GM10266 (cell line): ENCODE measurements around the gene WWC1.

Source experiments
- DNase-seq: peaks from one replicate; pipeline ENCODE4 v3.0.0; 2012; ENCODE audit errors: extremely low spot score
- CTCF ChIP-seq: IDR thresholded peaks from 2 replicates; pipeline ENCODE4 v1.5.1; 2012; ENCODE audit warnings: mild to moderate bottlenecking, low read depth; ENCODE audit not compliant: control insufficient read depth, insufficient read depth; ENCODE audit errors: missing control alignments

WWC1 gene

GRCh38 chr5:168472329-168472728 is 180.9 kb downstream of the WWC1 start:
- TF ChIP-seq CTCF = no peak
- DNase-seq = no peak

GRCh38 chr5:168474319-168474718 is 182.9 kb downstream of the WWC1 start:
- DNase-seq = no peak
- TF ChIP-seq CTCF = no peak

- TF ChIP-seq CTCF = no peak
- DNase-seq = no peak
Measured at GRCh38 chr5:168477060-168477459, 185.6 kb downstream of the WWC1 start.

- no peak for DNase-seq
- no peak for TF ChIP-seq CTCF
Measured at GRCh38 chr5:168479166-168479565, 187.7 kb downstream of the WWC1 start.

GRCh38 chr5:168480601-168481000 is 189.2 kb downstream of the WWC1 start:
- DNase-seq = no peak
- no peak for TF ChIP-seq CTCF

- peak; percentile 73 for DNase-seq
- no peak for TF ChIP-seq CTCF
Measured at GRCh38 chr5:168481330-168481788, 189.9 kb downstream of the WWC1 start.

GRCh38 chr5:168482361-168482760 is 190.9 kb downstream of the WWC1 start:
- no peak for DNase-seq
- TF ChIP-seq CTCF = no peak
